ENCODE measurements around the gene PHLDA2.
"Not testable (repeated sequence)": the region's sequence is repeated elsewhere in the genome, so short reads cannot be mapped to it uniquely, and the experiment has no call there.

Gene PHLDA2

DNA sequence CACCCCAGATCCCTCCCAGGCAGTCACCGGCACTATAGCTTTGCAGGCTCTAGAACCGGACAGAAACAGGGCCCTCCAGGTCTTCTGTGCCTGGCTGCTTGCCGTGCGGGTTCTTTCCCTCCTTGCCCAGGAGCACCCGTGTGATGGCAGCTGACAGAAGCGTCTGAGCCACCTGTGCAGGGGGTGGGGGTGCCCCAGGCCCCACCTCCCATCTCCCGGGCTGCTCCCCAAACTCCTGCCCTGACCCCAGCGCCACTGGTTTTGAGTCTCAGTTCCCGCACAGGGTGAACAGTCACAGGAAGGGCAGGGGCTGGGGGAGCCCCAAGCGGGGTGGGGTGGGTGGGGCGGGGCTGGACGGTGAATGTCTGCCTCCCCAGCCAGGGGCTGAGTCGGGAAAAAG lies 13.2 kb upstream of the PHLDA2 start:
- TF ChIP-seq, protein P1, sequence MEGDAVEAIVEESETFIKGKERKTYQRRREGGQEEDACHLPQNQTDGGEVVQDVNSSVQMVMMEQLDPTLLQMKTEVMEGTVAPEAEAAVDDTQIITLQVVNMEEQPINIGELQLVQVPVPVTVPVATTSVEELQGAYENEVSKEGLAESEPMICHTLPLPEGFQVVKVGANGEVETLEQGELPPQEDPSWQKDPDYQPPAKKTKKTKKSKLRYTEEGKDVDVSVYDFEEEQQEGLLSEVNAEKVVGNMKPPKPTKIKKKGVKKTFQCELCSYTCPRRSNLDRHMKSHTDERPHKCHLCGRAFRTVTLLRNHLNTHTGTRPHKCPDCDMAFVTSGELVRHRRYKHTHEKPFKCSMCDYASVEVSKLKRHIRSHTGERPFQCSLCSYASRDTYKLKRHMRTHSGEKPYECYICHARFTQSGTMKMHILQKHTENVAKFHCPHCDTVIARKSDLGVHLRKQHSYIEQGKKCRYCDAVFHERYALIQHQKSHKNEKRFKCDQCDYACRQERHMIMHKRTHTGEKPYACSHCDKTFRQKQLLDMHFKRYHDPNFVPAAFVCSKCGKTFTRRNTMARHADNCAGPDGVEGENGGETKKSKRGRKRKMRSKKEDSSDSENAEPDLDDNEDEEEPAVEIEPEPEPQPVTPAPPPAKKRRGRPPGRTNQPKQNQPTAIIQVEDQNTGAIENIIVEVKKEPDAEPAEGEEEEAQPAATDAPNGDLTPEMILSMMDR (IDR thresholded peaks at IDR 0.05; ENCODE audit: borderline replicate concordance, control extremely low read depth, extremely low read depth, insufficient read depth, missing control alignments): no peak
- in situ Hi-C loops (cut with MboI; ENCODE audit: low sequenced_read_pairs, unreplicated experiment): no loop called here
- DNase-seq (ENCODE audit: low spot score): no peak

- no peak for DNase-seq (ENCODE audit: low spot score)
- TF ChIP-seq, protein P1 (IDR thresholded peaks at IDR 0.05; ENCODE audit: borderline replicate concordance, control extremely low read depth, extremely low read depth, insufficient read depth, missing control alignments): no peak
- in situ Hi-C loops (cut with MboI; ENCODE audit: low sequenced_read_pairs, unreplicated experiment): no loop called here
Observed at GRCh38 chr11:2940921-2941821, 12.0 kb upstream of the PHLDA2 start.

DNA sequence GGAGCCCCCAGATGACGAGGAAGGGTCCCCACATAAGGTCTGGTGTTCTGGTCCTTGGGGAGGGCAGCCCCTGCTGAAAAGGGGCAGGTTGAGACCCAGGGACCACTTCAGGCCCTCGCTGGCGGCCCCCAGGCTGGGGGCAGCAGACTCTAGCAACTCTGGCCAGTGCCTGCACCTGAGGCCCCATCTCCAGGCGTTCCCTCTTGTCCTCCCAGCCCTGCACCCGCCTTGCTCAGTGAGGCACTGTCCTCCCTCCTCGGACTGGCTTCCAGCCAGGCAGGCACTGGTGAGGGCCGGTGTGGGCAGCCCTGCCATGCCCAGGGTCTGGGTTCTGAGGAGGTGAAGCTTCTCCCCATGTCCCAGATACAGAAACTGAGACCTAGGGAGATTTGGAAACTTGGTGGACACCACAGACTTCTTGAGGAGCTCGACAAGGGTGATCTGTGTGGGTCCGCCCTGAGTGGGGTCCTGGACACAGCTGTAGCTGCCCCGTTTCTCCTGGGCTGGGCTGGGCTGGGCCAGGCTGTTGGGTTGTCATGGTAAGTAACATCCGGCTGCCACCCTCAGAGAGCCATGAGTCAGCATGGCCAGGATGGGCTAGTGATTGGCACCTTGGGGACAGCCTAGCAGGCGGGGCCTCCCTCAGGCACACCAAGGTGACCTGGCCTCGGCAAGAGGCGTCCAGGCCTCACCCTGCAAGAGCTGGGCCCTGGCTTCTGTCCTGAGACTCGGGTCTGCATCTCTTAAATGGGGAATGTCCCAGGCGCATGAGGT lies 11.1 kb upstream of the PHLDA2 start:
- in situ Hi-C loops (cut with MboI; ENCODE audit: low sequenced_read_pairs, unreplicated experiment): no loop called here
- TF ChIP-seq, protein P1 (IDR thresholded peaks at IDR 0.05; ENCODE audit: borderline replicate concordance, control extremely low read depth, extremely low read depth, insufficient read depth, missing control alignments): no peak
- no peak for DNase-seq (ENCODE audit: low spot score)

- DNase-seq (ENCODE audit: low spot score); in situ Hi-C loops (cut with MboI; ENCODE audit: low sequenced_read_pairs, unreplicated experiment): not testable (repeated sequence)
Observed at GRCh38 chr11:2938458-2939418, 9.5 kb upstream of the PHLDA2 start.

DNA sequence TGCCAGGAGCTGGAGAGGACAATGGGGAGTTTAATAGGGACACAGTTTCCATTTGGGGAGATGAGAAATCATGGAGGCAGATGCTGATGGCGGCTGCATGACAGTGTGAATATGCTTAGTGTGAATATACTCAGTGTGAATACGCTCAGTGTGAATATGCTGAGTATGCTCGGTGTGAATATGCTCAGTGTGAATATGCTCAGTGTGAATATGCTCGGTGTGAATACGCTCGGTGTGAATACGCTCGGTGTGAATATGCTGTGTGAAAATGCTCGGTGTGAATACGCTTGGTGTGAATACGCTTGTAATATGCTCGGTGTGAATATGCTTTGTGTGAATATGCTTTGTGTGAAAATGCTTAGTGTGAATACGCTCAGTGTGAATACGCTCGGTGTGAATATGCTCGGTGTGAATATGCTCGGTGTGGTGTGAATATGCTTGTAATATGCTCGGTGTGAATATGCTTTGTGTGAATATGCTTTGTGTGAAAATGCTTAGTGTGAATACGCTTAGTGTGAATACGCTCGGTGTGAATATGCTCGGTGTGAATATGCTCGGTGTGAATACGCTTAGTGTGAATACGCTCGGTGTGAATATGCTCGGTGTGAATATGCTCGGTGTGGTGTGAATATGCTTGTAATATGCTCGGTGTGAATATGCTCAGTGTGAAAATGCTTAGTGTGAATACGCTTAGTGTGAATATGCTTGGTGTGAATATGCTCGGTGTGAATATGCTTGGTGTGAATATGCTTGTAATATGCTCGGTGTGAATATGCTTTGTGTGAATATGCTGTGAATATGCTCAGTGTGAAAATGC lies 8.6 kb upstream of the PHLDA2 start:
- DNase-seq (ENCODE audit: low spot score); in situ Hi-C loops (cut with MboI; ENCODE audit: low sequenced_read_pairs, unreplicated experiment): not testable (repeated sequence)

- TF ChIP-seq, protein P1 (IDR thresholded peaks at IDR 0.05; ENCODE audit: borderline replicate concordance, control extremely low read depth, extremely low read depth, insufficient read depth, missing control alignments): no peak
- in situ Hi-C loops (cut with MboI; ENCODE audit: low sequenced_read_pairs, unreplicated experiment): no loop called here
- DNase-seq (ENCODE audit: low spot score): no peak
Observed at GRCh38 chr11:2934611-2935239, 5.5 kb upstream of the PHLDA2 start.

Measured in GM13976 (cell line).